Lower lobe of right lung (tissue), 2 donors: ENCODE results near the gene NID2. TPM values are rescaled to one million over a fixed set of nuclear protein-coding genes. Genes with fewer than 3 reads are reported as not detected.

ENCODE experiments used
- ATAC-seq, 2 donors: fragments of 200-7000 bp; cut with Tn5 transposase; one replicate each; pipeline ENCODE4 v1.9.1; 2020 to 2022; ENCODE audit warnings: mild to moderate bottlenecking in 2 of 2, moderate library complexity in 2 of 2
- DNase-seq: peaks from one replicate; pipeline ENCODE4 v3.0.0-alpha.2; 2020
- H3K27ac ChIP-seq: fragments of 200-600 bp; one replicate; pipeline ENCODE4 v1.8.0; 2022
- H3K27me3 ChIP-seq: fragments of 200-600 bp; one replicate; pipeline ENCODE4 v1.8.0; 2022; ENCODE audit warnings: low read depth
- H3K36me3 ChIP-seq: fragments of 200-600 bp; one replicate; pipeline ENCODE4 v1.8.0; 2022; ENCODE audit warnings: mild to moderate bottlenecking
- H3K4me1 ChIP-seq: fragments of 200-600 bp; one replicate; pipeline ENCODE4 v1.8.0; 2022
- H3K4me3 ChIP-seq: fragments of 200-600 bp; one replicate; pipeline ENCODE4 v1.8.0; 2022; ENCODE audit warnings: mild to moderate bottlenecking
- H3K9me3 ChIP-seq: fragments of 200-600 bp; one replicate; pipeline ENCODE4 v1.8.0; 2022
- intact Hi-C: fragments of 100-400 bp; cut with DNase I; formaldehyde crosslinking; loops from one replicate; pipeline ENCODE4 v1.11.0; 2022
- total RNA-seq: library from RNA; stranded (reverse); fragmentation: NEBNext Ultra II Directional; extraction: Animal tissue kit (Norgen Biotek cat#: 25700); gene quantifications from one replicate; pipeline ENCODE4 v1.2.1, GENCODE V29; 2021
- TF ChIP-seq, protein P1 (sequence below): fragments of 200-600 bp; IDR thresholded peaks from one replicate; pipeline ENCODE4 v1.8.0; 2022; ENCODE audit warnings: antibody characterized with exemption, mild to moderate bottlenecking
- donor health status: DM: no; HTN: yes; CAD: no; lungs with severe emphysema.

NID2 gene
- total RNA-seq, 1 donor from 2014 or later: 14.6 TPM

- no peak for DNase-seq
Measured at GRCh38 chr14:52052288-52052943, 16.4 kb downstream of the NID2 start.

GRCh38 chr14:52051871-52052270, 17.0 kb downstream of the NID2 start:
- H3K36me3 ChIP-seq: no peaks in the 10 kb centered on the region
- no peaks in the 10 kb centered on the region for H3K27me3 ChIP-seq
- ATAC-seq (no peak), DNase-seq (no peak)
- no peak overlapping the region for H3K4me3 ChIP-seq
- H3K9me3 ChIP-seq: no peaks in the 10 kb centered on the region
- intact Hi-C loops: no loop called here
- peaks cover 8% of the 10 kb centered on the region for H3K4me1 ChIP-seq
- H3K27ac ChIP-seq: no peak overlapping the region
- TF ChIP-seq, protein P1, sequence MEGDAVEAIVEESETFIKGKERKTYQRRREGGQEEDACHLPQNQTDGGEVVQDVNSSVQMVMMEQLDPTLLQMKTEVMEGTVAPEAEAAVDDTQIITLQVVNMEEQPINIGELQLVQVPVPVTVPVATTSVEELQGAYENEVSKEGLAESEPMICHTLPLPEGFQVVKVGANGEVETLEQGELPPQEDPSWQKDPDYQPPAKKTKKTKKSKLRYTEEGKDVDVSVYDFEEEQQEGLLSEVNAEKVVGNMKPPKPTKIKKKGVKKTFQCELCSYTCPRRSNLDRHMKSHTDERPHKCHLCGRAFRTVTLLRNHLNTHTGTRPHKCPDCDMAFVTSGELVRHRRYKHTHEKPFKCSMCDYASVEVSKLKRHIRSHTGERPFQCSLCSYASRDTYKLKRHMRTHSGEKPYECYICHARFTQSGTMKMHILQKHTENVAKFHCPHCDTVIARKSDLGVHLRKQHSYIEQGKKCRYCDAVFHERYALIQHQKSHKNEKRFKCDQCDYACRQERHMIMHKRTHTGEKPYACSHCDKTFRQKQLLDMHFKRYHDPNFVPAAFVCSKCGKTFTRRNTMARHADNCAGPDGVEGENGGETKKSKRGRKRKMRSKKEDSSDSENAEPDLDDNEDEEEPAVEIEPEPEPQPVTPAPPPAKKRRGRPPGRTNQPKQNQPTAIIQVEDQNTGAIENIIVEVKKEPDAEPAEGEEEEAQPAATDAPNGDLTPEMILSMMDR: no peak

More at GRCh38 chr14:52052288-52052943, 16.4 kb downstream of the NID2 start:
- H3K27ac ChIP-seq: peak overlapping the region; percentile 14
- no peaks in the 10 kb centered on the region for H3K36me3 ChIP-seq
- H3K4me3 ChIP-seq: no peak overlapping the region
- intact Hi-C loops: no loop called here
- no peaks in the 10 kb centered on the region for H3K9me3 ChIP-seq
- peaks cover 8% of the 10 kb centered on the region for H3K4me1 ChIP-seq
- peak in 1 of 2 donors; percentile 35 for ATAC-seq
- H3K27me3 ChIP-seq: no peaks in the 10 kb centered on the region
- TF ChIP-seq, protein P1: no peak

DNA sequence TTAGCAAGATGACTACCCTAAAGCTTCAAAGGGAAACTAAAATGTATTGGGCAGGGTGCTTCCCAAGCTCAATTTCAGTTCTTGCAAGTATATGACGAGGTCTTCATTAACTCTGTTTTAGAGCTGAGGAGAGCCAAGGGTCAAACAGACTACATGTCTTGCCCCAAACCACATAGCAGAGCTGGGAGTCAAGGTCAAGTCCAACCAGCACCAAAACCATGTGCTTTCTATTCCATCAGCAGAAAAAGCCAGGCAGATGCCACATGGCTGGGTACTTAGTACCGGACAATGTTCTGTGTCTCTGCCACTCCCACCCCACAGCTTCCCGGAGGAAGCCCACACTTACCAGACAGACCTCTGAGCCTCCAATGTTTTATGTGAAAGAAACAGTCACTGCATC, 17.6 kb downstream of the NID2 start:
- intact Hi-C loops: no loop called here
- Histone ChIP-seq H3K4me1 (peaks cover 8% of the 10 kb centered on the region), H3K4me3 (no peak overlapping the region), H3K36me3 (no peaks in the 10 kb centered on the region), H3K27ac (peak overlapping the region; percentile 6), H3K9me3 (no peaks in the 10 kb centered on the region), H3K27me3 (no peaks in the 10 kb centered on the region)
- ATAC-seq (no peak), DNase-seq (no peak)
- TF ChIP-seq, protein P1: no peak

- Histone ChIP-seq H3K27me3 (no peaks in the 10 kb centered on the region), H3K9me3 (no peaks in the 10 kb centered on the region), H3K4me1 (peaks cover 8% of the 10 kb centered on the region), H3K27ac (no peak overlapping the region), H3K4me3 (no peak overlapping the region), H3K36me3 (no peaks in the 10 kb centered on the region)
- TF ChIP-seq, protein P1: no peak
- ATAC-seq (no peak), DNase-seq (no peak)
- intact Hi-C loops: no loop called here
Measured at GRCh38 chr14:52049721-52050588, 18.9 kb downstream of the NID2 start.

GRCh38 chr14:52049271-52049670, 19.6 kb downstream of the NID2 start:
- Histone ChIP-seq H3K36me3 (no peaks in the 10 kb centered on the region), H3K4me3 (no peak overlapping the region), H3K4me1 (peaks cover 8% of the 10 kb centered on the region), H3K9me3 (no peaks in the 10 kb centered on the region), H3K27ac (no peak overlapping the region), H3K27me3 (no peaks in the 10 kb centered on the region)
- TF ChIP-seq, protein P1: no peak
- intact Hi-C loops: no loop called here
- no peak for DNase-seq
- no peak for ATAC-seq
